ENCODE results near the gene KIRREL1. TPM values are rescaled to one million over a fixed set of nuclear protein-coding genes. Genes with fewer than 3 reads are reported as not detected.

The KIRREL1 gene
- total RNA-seq, 2 experiments from 2014 or later, result not detected

DNA sequence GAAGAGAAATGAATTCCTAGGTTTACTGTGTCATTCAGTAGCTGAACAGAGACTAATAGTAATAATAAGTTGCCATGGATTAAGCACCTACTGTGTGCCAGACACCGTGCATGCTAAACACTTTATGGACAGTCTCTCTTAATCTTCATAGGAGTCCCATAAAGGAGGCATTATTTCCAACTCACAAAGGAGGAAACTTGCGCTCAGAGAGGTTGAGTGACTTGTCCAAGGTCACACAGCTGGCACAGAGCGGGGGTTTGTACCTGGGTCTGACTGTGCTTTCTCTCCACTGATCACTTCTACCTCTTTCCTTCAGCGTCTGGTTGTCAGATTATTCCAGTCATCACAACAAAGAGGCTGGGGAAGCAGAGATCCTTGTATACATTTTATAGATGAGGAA is 91.3 kb downstream of the KIRREL1 start:
- H3K27ac Mint-ChIP-seq, result no peak overlapping the region
- H3K36me3 Mint-ChIP-seq (ENCODE audit: low read depth), result no peaks in the 10 kb centered on the region
- H3K4me1 Mint-ChIP-seq, result no peaks in the 10 kb centered on the region
- DNase-seq, result no peak
- H3K27me3 Mint-ChIP-seq, result no peaks in the 10 kb centered on the region
- POLR2A ChIA-PET, result no interaction called here
- no peaks in the 10 kb centered on the region for H3K9me3 Mint-ChIP-seq
- CTCF ChIA-PET, result no interaction called here
- H3K4me3 Mint-ChIP-seq, result no peak overlapping the region

DNA sequence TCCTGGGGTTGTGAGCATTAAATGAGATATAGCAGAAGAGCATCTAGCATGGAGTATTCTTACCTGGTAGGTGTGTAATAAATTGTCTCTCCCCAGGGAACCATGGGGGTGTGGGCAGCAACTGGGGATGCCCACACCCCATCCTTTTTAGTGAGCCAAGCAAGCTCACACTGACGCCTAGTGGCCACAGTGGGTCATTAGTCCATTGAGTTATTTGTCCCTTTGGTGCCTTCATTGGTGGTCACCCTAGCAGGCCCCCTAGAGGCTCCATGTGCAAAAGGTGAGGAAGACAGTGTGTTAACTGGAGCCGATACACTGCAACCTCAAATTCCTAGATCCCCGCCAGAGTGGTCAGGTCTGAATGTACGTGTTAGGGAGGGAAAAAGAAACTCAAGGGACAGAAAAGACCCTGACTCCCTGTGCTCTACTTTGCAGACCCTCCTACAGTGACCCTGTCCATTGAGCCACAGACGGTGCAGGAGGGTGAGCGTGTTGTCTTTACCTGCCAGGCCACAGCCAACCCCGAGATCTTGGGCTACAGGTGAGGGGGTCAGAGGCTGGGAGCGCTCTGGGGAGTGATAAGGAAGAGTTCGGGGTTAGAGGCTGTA is 94.0 kb downstream of the KIRREL1 start:
- Mint-ChIP-seq H3K4me3 (no peak overlapping the region), H3K27ac (no peak overlapping the region), H3K27me3 (no peaks in the 10 kb centered on the region), H3K36me3 (ENCODE audit: low read depth) (no peaks in the 10 kb centered on the region), H3K4me1 (no peaks in the 10 kb centered on the region), H3K9me3 (no peaks in the 10 kb centered on the region)
- CTCF ChIA-PET, result interaction anchor here (1.0 kb wide), 1 partner anchor 125 kb away, joined by 3 read pairs; no protein-coding TSS in a partner anchor
- DNase-seq, result peak; percentile 29
- POLR2A ChIA-PET, result no interaction called here

DNA sequence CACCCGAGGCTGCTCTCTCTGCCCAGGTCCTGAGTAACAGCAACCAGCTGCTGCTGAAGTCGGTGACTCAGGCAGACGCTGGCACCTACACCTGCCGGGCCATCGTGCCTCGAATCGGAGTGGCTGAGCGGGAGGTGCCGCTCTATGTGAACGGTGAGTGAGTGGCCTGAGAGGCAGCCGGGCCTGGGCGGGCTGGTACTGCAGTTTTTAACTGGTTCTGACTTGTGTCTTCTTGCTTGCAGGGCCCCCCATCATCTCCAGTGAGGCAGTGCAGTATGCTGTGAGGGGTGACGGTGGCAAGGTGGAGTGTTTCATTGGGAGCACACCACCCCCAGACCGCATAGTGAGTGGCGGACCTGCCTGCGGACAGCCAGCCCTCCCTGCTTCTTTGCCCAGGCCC is 96.0 kb downstream of the KIRREL1 start:
- ChIA-PET POLR2A (no interaction called here), CTCF (no interaction called here)
- H3K36me3 Mint-ChIP-seq (ENCODE audit: low read depth), result no peaks in the 10 kb centered on the region
- no peak overlapping the region for H3K4me3 Mint-ChIP-seq
- H3K27ac Mint-ChIP-seq, result no peak overlapping the region
- H3K27me3 Mint-ChIP-seq, result no peaks in the 10 kb centered on the region
- no peak for DNase-seq
- H3K9me3 Mint-ChIP-seq, result no peaks in the 10 kb centered on the region
- H3K4me1 Mint-ChIP-seq, result no peaks in the 10 kb centered on the region

DNA sequence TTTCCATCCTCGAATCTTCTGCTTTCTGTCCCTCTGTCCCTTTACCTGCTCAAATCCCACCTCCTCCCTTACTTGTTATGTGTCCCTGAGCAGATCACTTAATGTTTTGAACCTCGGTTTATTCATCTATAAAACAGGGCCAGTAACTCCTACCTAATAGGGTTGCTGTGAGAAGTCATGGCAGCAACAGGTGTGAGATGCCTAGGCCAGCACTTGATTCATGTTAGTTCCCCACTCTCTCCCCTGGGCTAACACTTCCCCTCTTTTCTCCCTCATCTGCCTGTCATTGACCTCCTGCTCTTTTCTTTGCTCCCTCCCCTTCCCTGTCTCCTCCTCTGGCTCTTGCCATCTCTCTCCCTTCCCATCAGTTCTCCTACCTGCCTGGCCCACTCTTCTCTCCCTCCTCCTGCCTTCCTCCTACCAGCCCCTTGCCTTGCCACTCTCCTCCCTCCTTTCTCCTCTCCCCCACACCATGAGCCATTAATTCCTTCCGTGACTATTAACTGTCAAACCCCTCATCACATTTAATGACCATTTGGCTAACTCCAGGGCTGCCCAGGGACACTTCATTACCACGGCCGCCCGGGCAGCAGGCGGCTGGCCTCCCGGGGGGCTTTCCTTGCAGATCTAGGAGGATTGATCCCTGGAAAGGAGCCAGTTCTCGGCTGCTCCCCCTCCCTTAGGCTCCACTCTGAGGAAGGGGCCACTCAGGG is 96.6 kb downstream of the KIRREL1 start:
- no peaks in the 10 kb centered on the region for H3K9me3 Mint-ChIP-seq
- no peaks in the 10 kb centered on the region for H3K36me3 Mint-ChIP-seq (ENCODE audit: low read depth)
- no peaks in the 10 kb centered on the region for H3K4me1 Mint-ChIP-seq
- DNase-seq, result no peak
- ChIA-PET POLR2A (no interaction called here), CTCF (no interaction called here)
- H3K4me3 Mint-ChIP-seq, result no peak overlapping the region
- H3K27ac Mint-ChIP-seq, result no peak overlapping the region
- H3K27me3 Mint-ChIP-seq, result no peaks in the 10 kb centered on the region

DNA sequence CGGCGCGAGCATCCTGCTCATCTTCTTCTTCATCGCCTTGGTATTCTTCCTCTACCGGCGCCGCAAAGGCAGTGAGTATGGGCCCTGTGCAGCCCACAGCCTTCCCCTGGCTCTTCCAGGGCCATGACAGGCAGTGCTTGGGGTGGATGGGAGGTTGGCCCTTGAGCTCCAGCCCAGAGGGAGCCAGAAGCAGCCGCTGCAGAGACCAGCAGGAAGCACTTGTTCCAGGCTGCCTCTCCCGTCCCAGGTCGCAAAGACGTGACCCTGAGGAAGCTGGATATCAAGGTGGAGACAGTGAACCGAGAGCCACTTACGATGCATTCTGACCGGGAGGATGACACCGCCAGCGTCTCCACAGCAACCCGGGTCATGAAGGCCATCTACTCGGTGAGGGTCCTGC is 99.9 kb downstream of the KIRREL1 start:
- H3K9me3 Mint-ChIP-seq, result no peaks in the 10 kb centered on the region
- ChIA-PET CTCF (interaction anchor here (1.7 kb wide), 1 partner anchor 31 kb away, joined by 5 read pairs; no protein-coding TSS in a partner anchor), POLR2A (no interaction called here)
- H3K4me1 Mint-ChIP-seq, result no peaks in the 10 kb centered on the region
- H3K27ac Mint-ChIP-seq, result no peak overlapping the region
- H3K27me3 Mint-ChIP-seq, result no peaks in the 10 kb centered on the region
- no peak overlapping the region for H3K4me3 Mint-ChIP-seq
- no peaks in the 10 kb centered on the region for H3K36me3 Mint-ChIP-seq (ENCODE audit: low read depth)
- DNase-seq, result no peak

DNA sequence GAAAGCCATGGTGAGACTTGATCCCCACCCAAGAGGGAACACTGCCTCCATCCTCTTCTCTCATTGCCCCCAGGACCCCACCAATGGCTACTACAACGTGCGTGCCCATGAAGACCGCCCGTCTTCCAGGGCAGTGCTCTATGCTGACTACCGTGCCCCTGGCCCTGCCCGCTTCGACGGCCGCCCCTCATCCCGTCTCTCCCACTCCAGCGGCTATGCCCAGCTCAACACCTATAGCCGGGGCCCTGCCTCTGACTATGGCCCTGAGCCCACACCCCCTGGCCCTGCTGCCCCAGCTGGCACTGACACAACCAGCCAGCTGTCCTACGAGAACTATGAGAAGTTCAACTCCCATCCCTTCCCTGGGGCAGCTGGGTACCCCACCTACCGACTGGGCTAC is 101.1 kb downstream of the KIRREL1 start:
- H3K27me3 Mint-ChIP-seq, result no peaks in the 10 kb centered on the region
- no peaks in the 10 kb centered on the region for H3K36me3 Mint-ChIP-seq (ENCODE audit: low read depth)
- H3K27ac Mint-ChIP-seq, result no peak overlapping the region
- CTCF ChIA-PET, result interaction anchor here (0.8 kb wide), 1 partner anchor 55 kb away, joined by 3 read pairs; no protein-coding TSS in a partner anchor
- POLR2A ChIA-PET, result no interaction called here
- no peak overlapping the region for H3K4me3 Mint-ChIP-seq
- DNase-seq, result no peak
- no peaks in the 10 kb centered on the region for H3K9me3 Mint-ChIP-seq
- H3K4me1 Mint-ChIP-seq, result no peaks in the 10 kb centered on the region

DNA sequence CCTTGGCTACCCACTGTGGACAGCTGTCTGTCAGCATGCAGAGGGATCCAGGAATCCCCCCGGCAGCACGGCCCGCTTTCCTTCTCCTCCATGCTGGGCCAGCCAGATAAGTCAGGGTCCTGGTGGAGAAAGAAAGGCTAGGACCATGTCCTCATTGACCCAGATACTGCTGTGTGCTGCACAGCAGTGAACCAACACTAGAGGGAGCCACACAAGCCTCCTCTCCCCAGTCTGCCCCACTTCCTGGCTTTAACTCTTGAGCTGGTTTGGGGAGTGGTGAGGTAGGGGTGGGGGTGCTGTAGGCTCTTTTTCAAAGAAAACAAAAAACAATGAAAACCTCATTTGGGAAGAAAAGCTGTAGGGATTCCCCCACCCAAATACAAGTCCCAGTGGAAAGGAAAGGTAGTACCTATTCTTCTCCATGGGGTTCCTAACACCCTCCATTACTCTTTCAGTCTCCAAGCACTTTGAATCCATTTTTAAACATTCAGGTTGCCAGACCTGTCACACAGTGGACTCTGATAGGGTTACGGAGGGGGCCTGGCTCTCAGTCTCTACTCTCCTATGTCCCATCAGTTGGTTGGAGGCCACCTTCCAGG is 102.4 kb downstream of the KIRREL1 start:
- Mint-ChIP-seq H3K36me3 (ENCODE audit: low read depth) (no peaks in the 10 kb centered on the region), H3K27me3 (no peaks in the 10 kb centered on the region), H3K4me3 (no peak overlapping the region), H3K27ac (no peak overlapping the region), H3K9me3 (no peaks in the 10 kb centered on the region), H3K4me1 (no peaks in the 10 kb centered on the region)
- CTCF ChIA-PET, result interaction anchor here (0.6 to 1.5 kb wide), 6 partner anchors 10 to 31 kb away, joined by 3 to 8 read pairs (median 4); no protein-coding TSS in a partner anchor
- POLR2A ChIA-PET, result no interaction called here
- DNase-seq, result peak; percentile 58

DNA sequence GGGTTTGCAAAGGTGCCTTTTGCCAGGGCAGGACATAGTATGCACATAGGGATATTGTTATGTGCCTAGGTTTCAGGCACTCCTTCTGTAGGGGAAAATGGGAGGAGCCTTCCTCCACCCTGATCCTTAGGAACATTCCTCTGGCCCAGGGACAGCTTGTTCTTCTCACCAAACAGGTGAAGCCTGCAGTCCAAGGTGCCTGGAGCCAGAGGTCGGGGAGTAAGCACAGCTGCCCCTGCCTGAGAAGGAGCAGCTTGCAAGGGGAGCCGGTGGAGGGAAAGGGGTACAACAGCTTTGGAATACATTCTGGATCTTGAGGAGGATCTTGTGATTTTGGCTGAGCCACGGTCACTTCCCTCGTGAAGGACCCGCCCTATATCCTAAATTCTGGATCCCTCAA is 104.8 kb downstream of the KIRREL1 start:
- no peak overlapping the region for H3K4me3 Mint-ChIP-seq
- H3K4me1 Mint-ChIP-seq, result peaks cover 5% of the 10 kb centered on the region
- CTCF ChIA-PET, result interaction anchor here (1.0 to 1.6 kb wide), 2 partner anchors 9 to 27 kb away, joined by 3 to 7 read pairs; no protein-coding TSS in a partner anchor
- H3K27ac Mint-ChIP-seq, result no peak overlapping the region
- DNase-seq, result no peak
- no peaks in the 10 kb centered on the region for H3K27me3 Mint-ChIP-seq
- POLR2A ChIA-PET, result no interaction called here
- H3K36me3 Mint-ChIP-seq (ENCODE audit: low read depth), result no peaks in the 10 kb centered on the region
- H3K9me3 Mint-ChIP-seq, result no peaks in the 10 kb centered on the region

DNA sequence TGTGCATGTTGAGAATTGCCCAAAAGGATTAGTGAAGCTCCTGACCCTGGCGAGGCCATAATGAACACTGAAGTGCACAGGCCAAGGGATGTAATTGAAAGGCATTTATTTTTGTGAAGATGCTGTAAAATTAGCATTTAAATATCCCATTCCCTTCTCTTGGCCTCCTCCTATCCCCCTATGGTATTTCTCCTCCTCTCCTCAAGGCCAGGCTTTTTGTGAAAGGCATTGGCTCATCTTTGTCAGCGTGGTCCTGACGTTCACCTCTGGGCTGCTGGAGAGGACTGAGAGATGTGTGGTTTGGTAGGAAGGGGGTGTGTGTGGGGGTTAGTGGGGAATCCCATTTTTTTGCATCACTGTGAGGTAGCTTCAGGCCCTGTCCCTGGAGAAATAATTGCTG is 105.7 kb downstream of the KIRREL1 start:
- Mint-ChIP-seq H3K4me1 (peaks cover 5% of the 10 kb centered on the region), H3K36me3 (ENCODE audit: low read depth) (no peaks in the 10 kb centered on the region), H3K27me3 (no peaks in the 10 kb centered on the region), H3K27ac (no peak overlapping the region), H3K9me3 (no peaks in the 10 kb centered on the region), H3K4me3 (no peak overlapping the region)
- DNase-seq, result no peak
- CTCF ChIA-PET, result no interaction called here
- POLR2A ChIA-PET, result no interaction called here

DNA sequence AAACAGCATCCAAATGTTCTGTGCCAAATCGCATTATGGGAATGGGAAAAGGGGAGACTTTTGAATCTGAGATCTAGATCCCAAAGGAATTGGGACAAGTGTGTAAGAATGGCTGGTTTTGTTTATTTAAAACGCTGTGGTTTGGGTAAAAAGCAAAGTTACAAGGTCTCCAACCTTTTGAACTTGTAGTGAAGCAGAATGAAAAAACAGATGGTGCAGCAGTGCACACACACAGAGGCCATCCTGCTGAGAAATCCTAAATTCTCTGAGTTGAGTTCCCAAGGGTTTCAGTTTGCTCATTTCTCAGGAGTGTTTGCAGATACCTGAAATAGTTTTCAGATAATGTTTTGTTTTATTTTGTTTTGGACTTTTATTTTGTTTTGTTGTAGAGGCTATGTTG is 107.1 kb downstream of the KIRREL1 start:
- Mint-ChIP-seq H3K36me3 (ENCODE audit: low read depth) (no peaks in the 10 kb centered on the region), H3K4me3 (no peak overlapping the region), H3K27me3 (peaks cover 6% of the 10 kb centered on the region), H3K4me1 (peaks cover 5% of the 10 kb centered on the region), H3K9me3 (no peaks in the 10 kb centered on the region), H3K27ac (no peak overlapping the region)
- CTCF ChIA-PET, result no interaction called here
- POLR2A ChIA-PET, result no interaction called here
- DNase-seq, result no peak

DNA sequence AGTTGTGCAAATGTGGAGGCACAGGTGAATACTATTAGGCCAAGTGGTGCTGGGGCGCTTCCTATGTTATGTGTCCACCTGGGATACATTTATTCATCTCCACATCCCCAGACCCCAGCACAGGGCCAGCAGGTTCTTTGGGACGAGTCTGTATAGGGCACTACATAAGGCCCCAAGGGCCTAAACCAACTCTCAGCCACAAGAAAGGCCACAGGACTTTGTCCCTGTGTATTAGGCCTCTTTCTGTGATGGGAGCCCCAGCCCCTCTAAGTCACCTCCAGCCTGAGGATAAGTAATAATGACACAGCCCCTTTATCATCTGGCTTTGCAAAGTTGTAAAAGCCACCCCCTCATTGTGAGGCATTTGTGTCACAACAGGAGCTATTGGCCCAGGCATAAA is 108.0 kb downstream of the KIRREL1 start:
- ChIA-PET POLR2A (no interaction called here), CTCF (interaction anchor here (1.1 kb wide), 1 partner anchor 17 kb away, joined by 3 read pairs; no protein-coding TSS in a partner anchor)
- no peak for DNase-seq
- Mint-ChIP-seq H3K4me3 (no peak overlapping the region), H3K4me1 (peaks cover 5% of the 10 kb centered on the region), H3K27ac (no peak overlapping the region), H3K36me3 (ENCODE audit: low read depth) (no peaks in the 10 kb centered on the region), H3K9me3 (no peaks in the 10 kb centered on the region), H3K27me3 (peaks cover 9% of the 10 kb centered on the region)

DNA sequence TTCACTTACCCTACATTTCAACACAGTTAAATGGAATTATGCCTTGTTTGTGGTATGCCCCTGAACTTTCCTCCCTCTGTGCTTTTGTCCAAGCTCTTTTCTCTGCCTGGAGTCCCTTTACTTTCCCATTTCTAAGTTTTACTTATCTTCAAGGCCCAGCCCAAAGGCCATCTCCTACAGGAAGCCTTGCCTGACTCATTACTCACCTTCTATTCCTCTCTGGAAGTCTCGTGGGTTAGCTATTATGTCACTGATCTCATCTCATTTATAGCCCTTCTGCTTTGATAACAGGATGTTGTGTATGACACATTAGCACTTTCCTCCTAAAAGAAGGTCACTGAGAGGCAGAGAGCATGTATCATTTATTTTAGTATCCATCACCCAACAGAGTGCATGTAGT is 108.5 kb downstream of the KIRREL1 start:
- ChIA-PET CTCF (interaction anchor here (1.1 kb wide), 1 partner anchor 16 kb away, joined by 3 read pairs; no protein-coding TSS in a partner anchor), POLR2A (no interaction called here)
- Mint-ChIP-seq H3K4me3 (no peak overlapping the region), H3K36me3 (ENCODE audit: low read depth) (no peaks in the 10 kb centered on the region), H3K4me1 (peaks cover 5% of the 10 kb centered on the region), H3K27ac (no peak overlapping the region), H3K27me3 (peaks cover 9% of the 10 kb centered on the region), H3K9me3 (no peaks in the 10 kb centered on the region)
- no peak for DNase-seq

DNA sequence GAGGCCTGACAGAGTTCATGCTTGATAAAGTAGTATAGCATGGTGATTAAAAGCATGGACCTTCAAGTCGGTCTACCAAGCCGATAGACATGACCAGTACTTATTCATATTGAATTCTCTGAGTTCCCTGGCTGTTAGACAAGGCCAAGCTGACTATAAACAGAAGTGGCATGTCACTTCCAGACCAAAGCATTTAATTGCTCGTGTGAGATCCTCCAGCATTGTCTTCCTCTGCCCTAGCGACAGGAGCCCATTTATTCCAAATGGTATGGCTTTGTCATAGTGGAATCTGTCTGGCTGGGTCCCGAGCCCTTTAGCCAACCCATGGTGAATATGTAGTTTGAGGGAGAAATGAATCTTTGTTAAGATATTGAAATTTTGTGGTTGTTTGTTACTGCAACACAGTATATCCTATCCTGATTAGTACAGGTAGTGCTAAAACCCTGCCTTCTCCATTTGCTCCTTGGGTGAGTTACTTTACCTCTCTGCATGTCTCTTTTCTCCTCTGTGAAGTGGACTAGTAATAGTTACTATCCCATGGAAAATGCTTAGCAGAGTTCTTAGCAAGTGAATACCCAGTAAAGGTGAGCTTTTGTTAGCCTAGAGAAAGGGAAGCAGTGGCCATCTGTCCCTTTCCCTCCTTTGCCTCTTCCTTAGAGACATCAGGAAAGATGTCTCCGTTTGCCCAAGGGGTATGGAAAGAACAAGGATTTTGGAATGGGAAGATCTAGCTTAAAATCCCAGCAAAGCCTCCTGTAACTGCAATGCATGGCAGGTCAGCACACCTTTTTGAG is 109.6 kb downstream of the KIRREL1 start:
- no peak overlapping the region for H3K27ac Mint-ChIP-seq
- DNase-seq, result no peak
- H3K36me3 Mint-ChIP-seq (ENCODE audit: low read depth), result no peaks in the 10 kb centered on the region
- ChIA-PET POLR2A (no interaction called here), CTCF (interaction anchor here (0.7 to 1.3 kb wide), 2 partner anchors 13 to 21 kb away, joined by 3 read pairs; no protein-coding TSS in a partner anchor)
- no peak overlapping the region for H3K4me3 Mint-ChIP-seq
- no peaks in the 10 kb centered on the region for H3K9me3 Mint-ChIP-seq
- H3K27me3 Mint-ChIP-seq, result peaks cover 12% of the 10 kb centered on the region
- peaks cover 5% of the 10 kb centered on the region for H3K4me1 Mint-ChIP-seq
